MM.1S (cell line): Measurements from ENCODE around the gene CBLB.

Experiments
- EZH2 ChIP-seq: fragments of 300-600 bp; sonication (generic); optimal IDR thresholded peaks from 2 replicates; pipeline ENCODE3; 2017; ENCODE audit warnings: low read depth, mild to moderate bottlenecking, antibody characterized with exemption, low read length, mixed read lengths
- TF ChIP-seq, protein P1 (sequence below): fragments of 300-600 bp; sonication (generic); IDR thresholded peaks from 2 replicates; pipeline ENCODE4 v1.5.1; 2016; ENCODE audit warnings: antibody characterized with exemption, low read length, mixed read lengths

DNA sequence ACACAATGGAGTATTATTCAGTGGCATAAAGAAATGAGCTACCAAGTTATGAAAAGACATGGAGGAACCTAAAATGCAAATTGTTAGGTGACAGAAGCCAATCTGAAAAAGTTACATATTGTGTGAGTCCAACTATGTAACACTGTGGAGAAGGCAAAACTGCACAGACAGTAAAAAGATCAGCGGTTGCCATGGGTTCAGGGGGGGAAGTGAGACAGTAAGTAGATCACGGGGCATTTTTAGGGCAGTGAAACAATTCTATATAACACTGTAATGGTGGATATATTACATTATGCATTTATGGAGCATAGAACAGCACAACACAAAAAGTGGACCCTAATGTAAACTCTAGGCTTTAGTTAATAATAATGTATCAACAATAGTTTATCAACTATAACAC, 17.6 kb downstream of the CBLB start:
- TF ChIP-seq, protein P1, sequence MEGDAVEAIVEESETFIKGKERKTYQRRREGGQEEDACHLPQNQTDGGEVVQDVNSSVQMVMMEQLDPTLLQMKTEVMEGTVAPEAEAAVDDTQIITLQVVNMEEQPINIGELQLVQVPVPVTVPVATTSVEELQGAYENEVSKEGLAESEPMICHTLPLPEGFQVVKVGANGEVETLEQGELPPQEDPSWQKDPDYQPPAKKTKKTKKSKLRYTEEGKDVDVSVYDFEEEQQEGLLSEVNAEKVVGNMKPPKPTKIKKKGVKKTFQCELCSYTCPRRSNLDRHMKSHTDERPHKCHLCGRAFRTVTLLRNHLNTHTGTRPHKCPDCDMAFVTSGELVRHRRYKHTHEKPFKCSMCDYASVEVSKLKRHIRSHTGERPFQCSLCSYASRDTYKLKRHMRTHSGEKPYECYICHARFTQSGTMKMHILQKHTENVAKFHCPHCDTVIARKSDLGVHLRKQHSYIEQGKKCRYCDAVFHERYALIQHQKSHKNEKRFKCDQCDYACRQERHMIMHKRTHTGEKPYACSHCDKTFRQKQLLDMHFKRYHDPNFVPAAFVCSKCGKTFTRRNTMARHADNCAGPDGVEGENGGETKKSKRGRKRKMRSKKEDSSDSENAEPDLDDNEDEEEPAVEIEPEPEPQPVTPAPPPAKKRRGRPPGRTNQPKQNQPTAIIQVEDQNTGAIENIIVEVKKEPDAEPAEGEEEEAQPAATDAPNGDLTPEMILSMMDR = no peak
- TF ChIP-seq EZH2 = no peak
